HUDEP-2 (cell line): Measurements from ENCODE around the gene TMEM158.

Experiments used
- DNase-seq, 76 experiments: peaks; one replicate each; lab custom pipeline; 2025; ENCODE audit not compliant: unreplicated experiment in 76 of 76; lab: John Stamatoyannopoulos, UW

TMEM158 gene

DNA sequence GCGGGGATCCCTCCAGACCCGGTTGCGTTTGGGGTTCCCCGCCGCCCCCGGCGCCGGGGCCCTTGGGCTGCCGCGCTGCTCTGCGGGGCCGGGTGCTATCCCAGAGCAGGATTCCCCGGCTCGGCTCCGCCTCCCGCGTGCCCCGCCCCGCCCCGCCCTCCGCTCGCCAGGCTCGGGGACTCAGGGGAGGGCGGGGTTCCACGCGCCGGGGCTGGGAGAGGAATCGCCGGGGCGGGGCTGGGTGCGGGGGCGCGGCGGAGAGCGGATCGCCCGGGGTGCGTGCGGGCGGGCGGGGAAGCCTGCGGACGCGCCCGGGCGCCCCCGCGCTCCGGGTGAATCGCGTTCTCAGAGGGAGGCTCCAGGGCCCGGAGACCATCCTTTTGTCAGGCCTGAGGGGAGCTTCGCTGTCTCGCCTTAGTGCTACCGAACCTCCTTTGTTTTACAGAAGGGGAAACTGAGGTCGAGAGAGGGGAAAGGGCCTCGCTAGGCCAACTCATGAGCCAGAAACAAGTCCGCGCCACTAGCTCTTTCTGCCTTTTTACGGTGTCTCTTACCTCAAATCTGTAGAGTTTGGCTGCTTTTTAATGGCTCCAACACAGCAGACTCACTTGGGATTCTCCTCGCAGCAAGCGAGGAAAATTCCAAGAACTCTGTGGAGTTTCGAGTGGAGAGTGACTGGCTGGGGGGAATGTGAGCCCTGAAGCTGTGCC, at the start of gene TMEM158:
TSS of gene TMEM158 (minus strand) at position 82 of the 710 bp plus-strand sequence. CDS start 260 bp downstream, outside the sequence.
- DNase-seq, result peak in 62 of 76 experiments; percentile 4 to 80 (median 54)

DNA sequence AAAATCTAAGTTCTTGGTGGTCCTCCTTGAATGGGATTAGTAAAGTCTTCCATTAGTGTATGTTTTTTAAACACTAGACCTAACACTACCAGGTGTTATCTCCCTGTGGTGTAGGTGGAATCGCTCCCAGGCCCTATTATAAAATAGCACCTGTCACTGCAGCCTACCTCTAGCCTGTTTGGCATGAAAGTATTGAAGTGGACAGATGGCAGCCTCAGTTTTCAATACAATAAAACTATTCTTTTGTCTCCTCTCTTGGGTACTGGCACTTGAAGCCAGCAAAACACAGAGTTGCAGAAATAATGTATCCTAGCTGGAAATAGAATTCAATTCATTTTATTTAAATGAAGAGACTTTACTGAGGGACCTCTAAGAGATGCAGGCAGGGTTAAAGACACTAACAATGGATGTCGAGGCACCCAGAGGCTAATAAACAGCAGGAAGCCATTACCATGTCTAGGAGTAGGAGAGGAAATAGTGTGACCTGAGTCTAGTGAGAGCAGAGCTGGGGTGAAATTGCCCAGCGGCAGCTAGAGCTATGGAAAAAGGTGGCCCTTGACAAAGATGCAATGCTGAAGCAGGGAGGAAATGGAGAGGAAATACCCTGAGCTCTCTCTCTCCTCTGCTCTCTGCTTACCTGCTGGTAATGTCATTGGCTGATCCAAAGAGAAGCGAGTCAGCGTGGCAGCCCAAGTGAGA, 49.1 kb upstream of the TMEM158 start:
- no peak for DNase-seq

- DNase-seq, result peak in 42 of 76 experiments; percentile 1 to 70 (median 14)
Measured at GRCh38 chr3:45273681-45274515, 47.8 kb upstream of the TMEM158 start.

GRCh38 chr3:45272828-45273470, 46.9 kb upstream of the TMEM158 start:
- no peak for DNase-seq

GRCh38 chr3:45272032-45272810, 46.1 kb upstream of the TMEM158 start:
- DNase-seq, result no peak

GRCh38 chr3:45269952-45270351, 43.9 kb upstream of the TMEM158 start:
- DNase-seq, result no peak

DNA sequence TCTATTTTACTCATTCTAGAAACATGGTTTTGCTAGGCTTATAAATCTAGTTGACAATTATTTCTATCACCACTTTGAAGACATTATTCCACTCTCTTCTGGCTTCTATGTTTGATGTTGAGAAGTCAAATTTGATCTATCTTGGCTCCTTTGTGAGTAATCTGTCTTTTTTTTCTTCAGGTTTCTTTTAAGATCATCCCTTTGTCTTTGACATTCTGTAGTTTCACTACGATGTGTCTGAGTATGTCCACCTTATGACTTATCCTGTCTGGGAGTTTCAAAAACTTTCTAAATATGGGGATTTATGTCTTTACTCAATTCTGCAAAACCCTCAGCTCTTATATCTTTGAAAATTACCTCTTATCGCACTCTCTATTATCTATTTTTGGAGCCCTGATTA, 41.0 kb upstream of the TMEM158 start:
- DNase-seq, result no peak

- no peak for DNase-seq
Measured at GRCh38 chr3:45261333-45262110, 35.4 kb upstream of the TMEM158 start.

DNA sequence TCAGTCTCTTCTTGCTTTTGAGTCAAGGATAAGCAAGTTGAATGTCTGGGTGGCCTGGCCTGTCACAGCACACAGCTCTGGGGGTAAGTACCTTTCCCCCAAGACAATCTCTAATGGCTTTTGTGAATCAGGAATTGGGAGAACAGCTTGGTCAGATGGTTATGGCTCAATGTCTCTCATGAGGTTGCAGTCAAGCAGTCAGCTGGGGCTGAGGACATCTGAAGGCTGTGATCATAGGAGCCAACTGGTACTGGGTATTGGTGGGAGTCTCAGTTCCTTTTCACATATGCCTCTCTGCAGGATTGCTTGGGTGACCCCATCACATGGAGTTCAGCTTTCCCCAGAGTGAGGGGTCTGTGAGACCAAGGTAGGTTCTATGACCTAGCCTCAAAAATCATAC, 33.0 kb upstream of the TMEM158 start:
- no peak for DNase-seq

- DNase-seq, result no peak
Measured at GRCh38 chr3:45258317-45258716, 32.2 kb upstream of the TMEM158 start.

GRCh38 chr3:45253316-45253715, 27.2 kb upstream of the TMEM158 start:
- no peak for DNase-seq

- no peak for DNase-seq
Measured at GRCh38 chr3:45252826-45253225, 26.7 kb upstream of the TMEM158 start.

DNA sequence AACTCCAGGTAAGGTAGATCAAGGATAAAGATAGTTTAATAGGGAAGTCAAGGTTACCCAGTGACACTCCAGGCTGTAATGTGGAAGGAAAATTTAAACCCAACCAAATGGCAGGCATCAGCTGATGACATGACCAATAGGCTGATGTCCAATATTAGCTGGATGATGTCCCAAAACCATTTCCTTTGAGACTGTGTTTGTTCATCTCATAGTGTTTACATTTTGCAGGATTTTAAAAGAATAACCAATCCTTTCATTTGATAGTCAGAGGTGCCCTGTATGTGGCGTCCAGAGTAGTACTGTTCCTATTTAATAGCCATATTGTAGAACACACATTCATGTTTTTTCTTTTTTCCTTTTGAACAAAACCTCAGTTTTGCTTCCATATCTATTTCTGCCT, 23.3 kb upstream of the TMEM158 start:
- no peak for DNase-seq

DNA sequence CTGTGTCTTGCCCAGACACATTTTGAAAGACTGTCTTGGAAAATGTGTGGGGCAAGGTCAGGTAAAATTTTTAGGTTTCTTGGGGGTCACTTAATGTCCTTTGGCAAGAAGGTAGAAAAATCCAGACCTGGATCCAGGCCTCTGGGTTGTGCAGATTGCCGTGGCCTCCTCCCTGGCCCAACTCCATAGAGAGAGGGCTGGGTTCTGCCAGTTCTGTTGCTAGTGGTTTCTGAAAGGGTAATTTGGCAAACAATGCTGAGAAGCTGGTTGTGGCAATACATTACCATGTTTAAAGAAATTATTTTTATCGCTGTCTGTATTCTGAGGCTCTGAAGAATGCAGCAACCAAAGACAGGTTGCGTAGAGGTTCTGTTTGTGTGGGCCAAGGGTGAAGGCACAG, 20.2 kb upstream of the TMEM158 start:
- DNase-seq, result no peak

DNA sequence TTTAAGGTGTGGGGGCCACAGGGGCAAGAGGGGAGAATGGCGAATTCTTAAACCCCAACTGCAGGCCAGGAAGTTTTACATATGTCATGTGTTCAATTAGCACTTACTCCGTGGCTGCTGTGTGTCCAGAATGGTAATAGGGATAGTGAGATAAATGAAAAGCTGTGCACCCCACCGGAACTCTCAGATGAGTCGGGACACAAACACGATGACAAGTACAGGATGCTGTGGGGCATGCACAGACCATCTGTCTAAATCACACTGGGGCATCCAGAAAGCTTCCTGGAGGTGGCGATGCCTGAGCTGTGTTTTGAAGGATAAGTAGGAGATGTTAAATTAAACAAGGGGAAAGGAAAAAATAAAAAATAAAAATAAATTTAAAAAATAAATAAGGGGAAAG, 18.3 kb upstream of the TMEM158 start:
- no peak for DNase-seq

DNA sequence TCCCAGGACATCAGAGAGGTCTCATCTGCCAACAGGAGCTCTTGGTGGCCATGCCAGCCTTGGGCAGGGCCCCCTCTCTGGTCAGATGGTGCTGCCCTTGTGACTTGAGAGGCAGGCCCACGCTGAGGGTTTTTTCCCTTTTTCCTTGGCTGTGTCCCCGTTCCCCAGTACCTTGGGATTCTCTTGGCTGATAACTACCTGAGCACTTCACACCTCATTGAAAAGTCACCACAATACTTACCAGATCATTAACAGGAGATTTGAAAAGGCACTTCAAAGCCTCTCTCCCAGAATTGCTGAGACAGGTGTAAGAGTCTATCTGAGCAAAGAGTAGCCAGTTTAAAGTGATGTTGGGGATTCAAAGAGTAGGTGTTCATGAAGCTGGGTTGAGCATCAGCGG, 15.1 kb upstream of the TMEM158 start:
- no peak for DNase-seq

DNA sequence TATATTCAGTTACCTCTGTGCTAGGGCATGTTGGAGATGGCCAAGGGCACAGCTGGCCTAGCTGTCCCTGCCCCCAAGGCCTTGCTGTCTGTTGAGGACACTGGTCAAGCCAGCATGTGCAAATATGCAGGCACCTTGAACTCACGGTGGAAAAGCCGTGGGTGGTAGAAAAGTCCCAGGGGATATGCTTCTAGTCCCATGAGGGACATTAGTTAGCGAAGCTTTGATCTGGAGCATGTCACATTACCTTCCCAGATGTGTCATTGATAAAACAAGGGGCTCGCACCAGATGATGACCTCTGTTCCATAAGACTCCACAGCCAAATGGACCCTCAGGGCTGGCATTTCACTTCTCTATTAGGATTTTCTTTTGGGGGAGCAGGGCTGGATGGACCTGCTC, 14.2 kb upstream of the TMEM158 start:
- no peak for DNase-seq

DNA sequence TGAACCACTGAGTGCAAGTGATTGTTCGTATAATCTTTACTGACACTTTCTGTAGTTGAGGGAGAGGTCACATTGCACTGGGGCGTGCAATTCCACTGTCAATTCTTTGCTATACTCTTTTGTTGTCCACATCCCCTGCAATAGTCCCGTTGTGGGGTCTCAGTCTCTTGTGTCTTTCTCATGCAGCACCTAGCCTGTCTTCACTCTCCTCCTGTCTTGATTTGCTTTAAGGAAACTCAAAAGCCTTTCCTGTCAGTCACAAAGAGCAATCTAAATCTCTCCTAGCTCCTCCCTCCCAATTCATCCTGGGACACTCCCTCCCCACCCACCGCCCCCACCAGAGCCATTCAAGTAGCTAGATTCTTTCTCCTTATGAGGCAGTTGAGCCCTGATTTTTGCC, 13.2 kb upstream of the TMEM158 start:
- DNase-seq, result no peak

- DNase-seq, result no peak
Measured at GRCh38 chr3:45236964-45237363, 10.9 kb upstream of the TMEM158 start.
